Measurements from ENCODE around the gene FHIT.

- TF ChIP-seq CTCF (IDR thresholded peaks at IDR 0.05; ENCODE audit: insufficient read depth, low read length, poor library complexity, severe bottlenecking) (no peak), EZH2phosphoT487 (conservative IDR thresholded peaks at IDR 0.05; ENCODE audit: low read length) (no peak)
Measured at GRCh38 chr3:59813148-59813538, 1438.1 kb downstream of the FHIT start.
